AG09319 (cell line): ENCODE results near the gene LRRTM4.
"Not testable (repeated sequence)": the region's sequence is repeated elsewhere in the genome, so short reads cannot be mapped to it uniquely, and the experiment has no call there.

Experiments used
- DNase-seq: peaks from one replicate; pipeline ENCODE4 v3.0.0-alpha.2; 2010; ENCODE audit warnings: low read depth; ENCODE audit errors: extremely low read depth
- TF ChIP-seq, protein P1 (sequence below): IDR thresholded peaks from 2 replicates; pipeline ENCODE4 v1.5.1; 2011; ENCODE audit warnings: low read depth, mild to moderate bottlenecking, inconsistent platforms, low read length, moderate library complexity

The LRRTM4 gene

DNA sequence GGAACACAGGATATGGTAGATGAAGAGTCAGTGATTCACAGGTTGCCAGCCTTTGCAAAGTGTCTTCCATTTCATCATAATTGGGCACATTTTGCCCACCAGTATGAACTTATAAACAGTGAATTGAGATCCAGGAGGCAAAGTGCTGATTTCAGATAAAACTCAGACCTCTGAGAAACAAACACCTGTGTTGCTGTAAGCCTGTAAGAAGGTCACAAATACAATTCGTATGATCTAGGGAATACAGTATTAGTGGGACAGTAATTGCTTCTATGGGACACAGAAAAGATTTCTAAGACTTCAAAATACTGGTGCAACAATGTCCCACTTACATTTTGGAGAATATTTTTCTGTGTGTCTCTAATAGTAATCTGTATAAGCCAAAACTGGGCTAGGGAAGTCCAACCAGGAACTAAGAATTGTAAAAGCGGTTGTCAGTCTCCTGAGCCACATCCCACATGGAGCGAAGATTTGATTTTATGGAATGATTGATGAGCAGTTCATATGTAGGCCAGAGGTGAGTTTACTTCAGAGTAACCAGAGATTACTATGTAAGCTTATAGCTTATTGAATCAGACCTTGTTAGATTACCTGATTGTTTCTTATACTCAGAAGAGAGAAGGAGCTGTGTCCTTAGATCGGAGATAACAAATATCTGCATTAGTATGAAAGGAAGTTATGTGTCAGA lies 728.4 kb downstream of the LRRTM4 start:
- no peak for DNase-seq
- TF ChIP-seq, protein P1, sequence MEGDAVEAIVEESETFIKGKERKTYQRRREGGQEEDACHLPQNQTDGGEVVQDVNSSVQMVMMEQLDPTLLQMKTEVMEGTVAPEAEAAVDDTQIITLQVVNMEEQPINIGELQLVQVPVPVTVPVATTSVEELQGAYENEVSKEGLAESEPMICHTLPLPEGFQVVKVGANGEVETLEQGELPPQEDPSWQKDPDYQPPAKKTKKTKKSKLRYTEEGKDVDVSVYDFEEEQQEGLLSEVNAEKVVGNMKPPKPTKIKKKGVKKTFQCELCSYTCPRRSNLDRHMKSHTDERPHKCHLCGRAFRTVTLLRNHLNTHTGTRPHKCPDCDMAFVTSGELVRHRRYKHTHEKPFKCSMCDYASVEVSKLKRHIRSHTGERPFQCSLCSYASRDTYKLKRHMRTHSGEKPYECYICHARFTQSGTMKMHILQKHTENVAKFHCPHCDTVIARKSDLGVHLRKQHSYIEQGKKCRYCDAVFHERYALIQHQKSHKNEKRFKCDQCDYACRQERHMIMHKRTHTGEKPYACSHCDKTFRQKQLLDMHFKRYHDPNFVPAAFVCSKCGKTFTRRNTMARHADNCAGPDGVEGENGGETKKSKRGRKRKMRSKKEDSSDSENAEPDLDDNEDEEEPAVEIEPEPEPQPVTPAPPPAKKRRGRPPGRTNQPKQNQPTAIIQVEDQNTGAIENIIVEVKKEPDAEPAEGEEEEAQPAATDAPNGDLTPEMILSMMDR = no peak

DNA sequence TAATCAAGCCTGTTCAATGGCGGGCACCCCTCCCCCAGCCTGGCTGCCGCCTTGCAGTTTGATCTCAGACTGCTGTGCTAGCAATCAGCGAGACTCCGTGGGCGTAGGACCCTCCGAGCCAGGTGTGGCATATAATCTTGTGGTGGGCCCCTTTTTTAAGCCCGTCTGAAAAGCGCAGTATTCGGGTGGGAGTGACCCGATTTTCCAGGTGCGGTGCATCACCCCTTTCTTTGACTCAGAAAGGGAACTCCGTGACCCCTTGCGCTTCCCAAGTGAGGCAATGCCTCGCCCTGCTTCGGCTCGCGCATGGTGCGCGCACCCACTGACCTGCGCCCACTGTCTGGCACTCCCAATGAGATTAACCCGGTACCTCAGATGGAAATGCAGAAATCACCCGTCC lies 740.9 kb downstream of the LRRTM4 start:
- not testable (repeated sequence) for DNase-seq

DNA sequence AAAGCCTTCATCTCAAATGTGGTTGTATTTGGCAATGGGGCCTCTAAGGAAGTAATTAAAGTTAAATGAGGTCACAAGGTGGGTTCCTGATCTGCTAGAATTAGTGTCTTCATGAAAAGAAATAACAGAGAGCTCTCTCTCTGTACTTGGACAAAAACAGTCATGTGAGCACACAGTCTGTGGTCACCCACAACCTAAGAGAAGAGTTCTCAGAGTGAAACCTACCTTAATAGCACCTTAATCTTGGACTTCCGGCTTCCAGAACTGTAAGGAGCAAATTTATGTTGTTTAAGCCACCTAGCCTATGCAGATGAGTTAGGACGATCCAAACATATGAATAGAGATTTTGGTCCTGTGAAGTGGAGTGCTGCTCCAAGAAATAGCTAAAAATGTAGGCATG lies 758.9 kb downstream of the LRRTM4 start:
- TF ChIP-seq, protein P1 = no peak
- DNase-seq = no peak

DNA sequence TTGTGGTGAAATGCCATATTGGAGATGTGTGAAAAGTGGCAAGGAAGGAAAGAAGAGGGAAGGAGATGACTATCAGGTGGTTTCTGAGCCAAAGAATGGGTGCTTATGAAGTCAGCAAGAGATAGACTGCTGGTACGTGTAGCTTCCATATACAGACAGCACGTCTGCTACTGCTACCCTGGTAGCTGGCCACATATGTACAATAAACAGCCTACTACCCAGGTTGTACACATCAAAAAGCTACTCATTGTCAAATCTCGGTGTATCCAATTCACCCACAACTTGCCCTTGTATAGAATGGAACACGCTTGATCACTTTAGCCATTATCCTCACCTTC lies 761.8 kb downstream of the LRRTM4 start:
- DNase-seq = no peak
- TF ChIP-seq, protein P1 = no peak

DNA sequence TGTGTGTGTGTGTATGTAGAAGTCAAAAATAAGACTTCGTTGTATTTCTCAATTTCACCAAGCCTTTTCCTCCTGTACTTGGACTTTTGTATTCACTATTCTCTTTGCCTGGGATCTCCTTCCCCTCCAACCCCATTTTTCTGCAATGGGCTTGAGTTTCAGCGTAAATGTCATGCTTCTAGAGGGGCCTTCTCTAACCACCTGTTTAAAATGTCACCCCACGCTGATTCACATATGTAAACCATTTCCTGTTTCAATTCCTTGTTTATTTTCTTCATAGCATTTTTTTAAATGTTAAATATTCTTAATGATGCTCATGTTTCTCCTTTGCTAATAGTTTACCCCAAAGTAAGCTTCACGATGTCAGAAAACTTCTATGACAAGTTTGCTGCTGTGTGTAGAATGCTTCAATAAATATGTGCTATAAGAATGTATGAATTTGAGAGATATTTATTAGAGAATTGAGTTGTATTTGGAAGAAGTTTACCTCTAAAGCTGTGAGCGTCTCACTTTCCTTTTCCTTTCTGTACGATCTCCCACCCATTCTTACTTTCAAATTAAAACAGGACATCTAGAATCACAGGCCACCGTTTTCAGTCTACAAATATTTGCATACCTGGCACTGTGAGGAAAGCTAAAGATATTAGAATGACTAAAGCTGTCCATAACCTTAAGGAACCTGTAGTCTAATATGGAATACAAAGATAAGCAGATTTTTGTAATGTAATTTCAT lies 762.4 kb downstream of the LRRTM4 start:
- TF ChIP-seq, protein P1 = no peak
- no peak for DNase-seq

DNA sequence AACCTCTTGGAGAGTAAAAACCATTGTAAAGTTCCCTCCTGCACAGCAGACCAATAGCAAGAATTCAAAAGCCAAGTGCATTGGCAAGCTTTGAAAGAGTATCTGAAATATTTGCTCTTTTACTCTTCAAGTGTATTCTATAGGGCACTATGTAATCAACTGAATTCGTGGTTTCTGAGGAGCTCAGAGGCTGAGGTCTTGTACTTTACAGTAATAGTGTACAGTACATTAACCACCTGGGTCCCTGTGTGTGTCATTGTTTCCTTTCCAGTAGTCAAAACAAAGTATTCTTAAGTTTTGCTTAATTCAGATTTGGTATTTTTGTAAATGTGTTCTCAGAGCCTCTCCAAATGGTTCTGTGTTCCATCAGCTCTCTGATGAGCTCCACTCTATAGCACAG lies 769.7 kb downstream of the LRRTM4 start:
- no peak for DNase-seq
- TF ChIP-seq, protein P1 = no peak

DNA sequence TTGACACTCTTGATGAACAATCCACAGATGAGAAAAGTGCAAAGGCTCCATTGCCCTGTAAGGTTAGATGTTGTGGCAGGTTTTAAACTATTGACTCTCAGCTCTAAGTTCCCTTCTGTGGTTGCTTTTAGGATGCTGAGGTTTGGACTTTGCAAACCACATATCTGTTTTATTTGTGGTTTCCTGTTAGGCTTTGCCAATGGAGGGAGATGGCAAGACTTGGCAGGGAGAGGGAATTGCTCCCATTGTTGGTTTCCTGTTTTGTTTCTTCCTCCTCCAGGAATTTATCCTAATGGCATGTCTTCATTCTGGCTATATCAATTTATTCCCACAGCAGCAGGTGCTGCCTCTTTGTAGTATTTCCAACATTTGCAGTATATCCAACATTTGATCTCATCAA lies 772.3 kb downstream of the LRRTM4 start:
- DNase-seq = no peak
- TF ChIP-seq, protein P1 = no peak
